HG03108 (cell line): ENCODE results near the gene SPINK4.
A peak's percentile ranks its signal among the peaks of the same experiment; 100 is the strongest.

Source experiments
- ATAC-seq: cut with Tn5 transposase; IDR thresholded peaks from one replicate; pipeline ENCODE4 v1.9.1; 2021; ENCODE audit warnings: moderate library complexity; ENCODE audit not compliant: unreplicated experiment

Gene SPINK4

GRCh38 chr9:33256236-33256635 is 16.3 kb downstream of the SPINK4 start:
- ATAC-seq, result no peak

DNA sequence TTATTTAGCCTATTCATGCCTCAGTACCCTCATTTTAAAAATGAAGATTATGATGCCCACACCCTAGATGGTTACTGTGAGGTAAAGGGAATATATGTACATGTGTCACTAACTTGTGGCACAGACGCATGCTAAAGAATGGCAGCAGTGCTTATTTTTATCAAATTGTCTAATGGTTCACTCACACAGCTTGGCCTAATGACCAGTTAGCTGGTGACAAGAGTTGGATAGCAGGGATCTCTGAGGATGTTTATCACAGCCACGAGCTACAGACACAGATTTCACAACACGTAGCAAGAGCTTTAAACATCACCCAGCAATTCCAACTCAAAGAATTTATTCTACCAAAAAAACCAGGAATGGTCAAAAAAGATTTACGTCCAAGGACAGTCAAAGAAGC is 17.3 kb downstream of the SPINK4 start:
- no peak for ATAC-seq

DNA sequence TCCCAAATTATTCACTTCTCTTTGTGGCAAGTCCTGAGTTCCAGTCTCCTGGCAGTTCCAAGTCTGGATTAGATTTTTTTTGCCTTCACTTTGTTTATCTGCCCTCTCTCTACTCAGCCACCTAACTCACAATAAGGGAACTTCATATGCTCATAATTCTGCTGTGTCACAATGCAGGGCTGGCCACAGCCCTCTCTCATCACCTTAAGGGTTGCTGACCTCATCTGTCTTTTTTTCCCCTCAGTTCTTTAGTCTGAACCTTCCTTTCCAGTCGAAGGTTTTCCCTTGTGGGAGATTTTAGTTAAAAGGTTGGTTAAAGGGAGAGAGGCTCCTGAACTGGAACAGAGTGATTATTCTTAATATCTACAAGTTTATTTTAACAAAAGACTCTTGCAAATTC is 20.4 kb downstream of the SPINK4 start:
- no peak for ATAC-seq

DNA sequence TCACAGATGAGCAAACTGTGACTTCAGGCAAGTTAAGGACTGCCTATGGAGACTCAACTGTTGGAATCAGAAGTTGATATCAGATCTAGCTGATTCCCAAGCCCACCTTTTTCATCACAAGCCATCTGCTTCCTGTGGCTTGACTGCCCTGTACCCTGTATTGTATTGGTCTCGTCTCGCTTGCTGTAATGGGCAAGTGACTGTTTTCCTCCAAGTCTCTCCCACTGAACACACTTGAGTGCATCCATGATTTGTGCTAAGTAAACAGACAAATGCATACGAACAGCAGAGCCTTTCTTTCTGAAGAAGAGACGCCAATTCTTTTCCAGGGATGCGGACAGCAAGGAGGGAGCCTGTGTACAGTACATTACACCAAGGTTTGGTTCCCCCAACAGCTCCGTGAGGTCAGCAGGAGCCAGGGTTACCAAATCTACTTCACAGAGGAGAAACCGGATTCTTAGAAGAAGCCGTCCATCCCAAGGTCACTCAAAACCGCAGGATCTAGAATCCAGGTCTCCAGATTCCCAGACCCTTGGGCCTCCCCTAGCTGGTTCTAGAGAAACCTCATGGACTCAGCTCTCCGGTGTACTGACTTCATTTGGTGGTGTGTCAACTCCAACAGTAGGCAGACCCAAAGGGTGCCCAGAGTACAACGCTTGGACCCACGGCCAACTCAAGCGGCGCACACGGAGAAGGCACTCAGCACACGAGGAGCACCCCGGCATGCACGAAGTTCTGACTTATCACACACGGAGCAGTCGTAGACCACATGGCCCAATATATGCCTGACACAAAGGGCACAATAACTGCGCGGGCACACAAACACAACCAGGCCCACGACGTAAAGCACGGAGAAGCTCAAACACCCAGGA is 23.4 kb downstream of the SPINK4 start:
- ATAC-seq, result no peak

GRCh38 chr9:33264003-33264472 is 24.1 kb downstream of the SPINK4 start:
- ATAC-seq, result peak; percentile 18

- peak; percentile 80 for ATAC-seq
Observed at GRCh38 chr9:33264473-33265177, 24.7 kb downstream of the SPINK4 start, which contains the start of the genes BAG1 and CHMP5. TSS of gene BAG1 (minus strand) at chr9:33264708. TSS of gene CHMP5 (plus strand) at chr9:33265049. CDS start at chr9:33265079, 30 bp downstream.

DNA sequence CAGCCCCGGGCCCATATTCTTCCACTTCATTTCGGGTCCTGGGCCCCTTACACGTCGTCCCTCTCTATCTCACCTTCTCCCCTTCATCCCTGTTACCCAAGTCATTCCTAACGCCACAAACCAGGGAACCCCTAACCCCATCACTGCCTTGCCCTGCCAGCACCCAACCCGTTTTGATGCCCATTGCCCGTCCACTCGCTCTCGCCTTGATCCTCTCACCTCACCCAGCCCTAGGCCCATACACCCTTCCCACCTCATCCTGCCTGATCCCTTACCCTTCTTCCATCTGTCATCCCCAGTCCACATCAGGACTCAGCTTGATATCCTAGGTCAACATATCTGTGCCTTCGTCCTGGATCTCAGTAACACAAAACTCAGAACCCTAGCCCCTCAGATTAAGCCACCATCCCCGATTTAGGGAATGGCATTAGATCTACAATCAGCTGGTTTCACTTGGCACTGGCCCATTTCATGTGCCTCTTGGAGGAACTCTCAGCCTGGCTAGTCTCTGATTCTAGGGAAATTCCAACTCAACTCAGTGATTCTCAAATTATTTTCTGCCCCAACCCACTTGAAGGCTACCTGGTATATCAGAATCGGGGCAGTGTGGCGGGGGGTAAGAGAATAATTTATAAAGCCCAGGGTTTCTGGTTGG is 25.4 kb downstream of the SPINK4 start:
- ATAC-seq, result no peak

DNA sequence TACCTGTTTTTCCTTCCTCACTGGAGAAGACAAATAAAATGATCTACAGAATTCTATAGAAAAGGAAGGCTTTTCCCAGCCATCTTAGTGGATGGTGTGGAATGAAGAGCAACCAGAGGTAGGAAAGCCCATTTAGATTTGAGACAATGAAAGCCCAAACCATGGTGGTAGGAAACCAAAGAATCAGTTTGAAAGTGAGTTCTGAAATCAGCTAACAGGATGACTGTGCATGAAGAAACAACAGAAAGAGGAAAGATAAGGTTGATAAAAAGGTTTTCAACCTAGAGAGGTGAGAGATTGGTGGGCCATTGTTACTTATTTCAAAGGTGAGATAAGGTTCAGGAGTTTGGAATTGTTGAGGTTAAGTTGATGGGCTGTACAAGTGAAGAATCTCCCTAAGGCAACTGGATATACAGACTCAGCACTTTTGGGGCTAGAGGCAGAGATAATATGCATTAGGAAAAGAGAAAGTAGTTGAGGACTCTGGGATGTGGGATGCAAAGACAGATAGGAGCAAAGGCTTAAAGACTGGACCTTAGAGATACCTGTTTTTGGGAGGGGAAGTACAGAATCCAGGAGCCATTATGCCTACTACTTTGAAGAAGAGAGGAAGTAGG is 27.3 kb downstream of the SPINK4 start:
- ATAC-seq, result no peak

DNA sequence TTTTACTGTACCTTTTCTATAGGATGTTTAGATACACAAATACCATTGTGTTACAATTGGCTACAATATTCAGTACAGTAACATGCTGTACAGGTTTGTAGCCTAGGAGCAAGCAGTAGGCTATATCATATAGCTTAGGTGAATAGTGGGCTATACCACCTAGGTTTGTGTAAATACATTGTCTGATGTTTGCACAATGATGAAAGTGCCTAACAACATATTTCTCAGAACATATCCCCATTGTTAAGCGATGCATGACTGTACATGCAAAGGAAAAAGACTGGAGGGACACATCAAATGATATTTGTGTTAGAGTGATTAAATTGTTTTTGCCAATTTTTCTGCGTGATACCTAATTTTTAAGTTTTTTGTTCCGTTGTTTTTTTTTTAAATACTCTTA is 30.2 kb downstream of the SPINK4 start:
- no peak for ATAC-seq

DNA sequence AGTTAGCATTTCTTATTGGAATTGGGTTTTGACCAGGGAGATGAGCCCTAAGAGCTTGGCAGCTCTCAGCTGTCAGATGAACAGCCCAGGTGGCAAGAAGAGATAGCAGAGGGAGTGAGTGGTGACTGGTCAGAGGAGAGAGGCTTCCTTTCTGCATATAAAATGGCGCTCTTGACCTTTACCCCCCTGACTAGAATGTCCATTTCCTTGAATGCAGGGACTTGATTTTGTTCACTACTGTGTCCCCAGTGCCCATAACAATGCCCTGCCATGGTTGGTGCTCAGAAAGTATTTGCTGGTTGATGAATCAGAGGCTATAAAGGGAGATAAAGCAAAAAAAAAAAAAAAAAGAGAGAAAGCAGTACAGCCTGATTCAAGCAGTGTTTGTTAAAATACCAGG is 32.1 kb downstream of the SPINK4 start:
- ATAC-seq, result no peak

DNA sequence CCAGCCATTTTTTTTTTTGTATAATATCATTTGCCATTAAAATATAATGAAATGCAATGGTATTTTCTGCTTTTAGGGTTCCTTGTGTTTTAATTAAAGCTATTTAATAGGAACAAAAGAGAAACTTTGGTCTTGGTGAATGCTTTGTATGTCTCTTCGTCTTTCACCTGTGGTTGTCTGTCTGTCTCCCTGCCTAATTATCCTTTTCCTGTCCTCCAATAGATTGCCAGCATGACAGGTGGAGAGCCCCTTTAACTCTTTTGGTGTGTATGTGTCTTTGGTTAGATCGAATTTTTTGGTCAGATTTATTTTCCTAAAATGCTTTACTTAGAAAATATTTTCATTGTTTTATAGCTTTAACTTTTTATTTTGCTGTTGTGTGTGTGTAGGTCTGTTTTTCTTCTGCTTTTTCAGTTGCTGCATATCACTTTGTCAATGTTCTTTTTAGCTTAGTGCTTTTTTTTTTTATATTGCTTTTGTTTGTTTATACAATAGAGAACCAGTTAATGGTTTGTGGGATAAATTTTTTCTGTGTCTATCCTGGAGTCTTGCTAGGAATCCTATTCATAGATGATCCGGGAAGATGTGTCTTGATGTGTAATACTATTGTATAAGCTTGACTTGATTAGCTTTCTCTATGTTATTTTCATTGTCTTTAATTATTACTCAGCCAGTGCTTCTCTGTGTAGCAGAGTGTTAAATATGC is 33.5 kb downstream of the SPINK4 start:
- ATAC-seq, result no peak

- ATAC-seq, result no peak
Observed at GRCh38 chr9:33273972-33274328, 34.0 kb downstream of the SPINK4 start.

GRCh38 chr9:33277484-33277883 is 37.5 kb downstream of the SPINK4 start:
- no peak for ATAC-seq

- no peak for ATAC-seq
Observed at GRCh38 chr9:33285502-33285901, 45.5 kb downstream of the SPINK4 start.

DNA sequence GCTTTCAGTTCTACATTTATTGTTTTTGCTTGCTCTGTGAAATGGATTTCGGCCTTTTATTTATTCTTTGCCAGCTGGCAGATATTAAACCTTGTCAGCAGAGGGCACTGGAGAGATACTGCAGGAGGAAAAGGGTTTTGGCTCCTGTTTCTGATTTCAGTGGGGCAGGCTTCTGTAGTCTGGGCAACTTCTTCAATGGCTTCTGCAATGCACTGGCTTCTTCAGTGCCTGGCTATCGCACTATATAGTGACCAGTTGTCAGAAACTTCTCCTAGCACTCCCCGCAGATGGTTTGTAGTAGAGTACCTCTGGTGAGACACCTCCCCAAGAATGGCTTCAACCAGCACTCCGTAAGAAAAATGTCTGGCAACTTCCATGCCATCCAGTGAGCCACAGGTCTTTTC is 47.1 kb downstream of the SPINK4 start:
- no peak for ATAC-seq

DNA sequence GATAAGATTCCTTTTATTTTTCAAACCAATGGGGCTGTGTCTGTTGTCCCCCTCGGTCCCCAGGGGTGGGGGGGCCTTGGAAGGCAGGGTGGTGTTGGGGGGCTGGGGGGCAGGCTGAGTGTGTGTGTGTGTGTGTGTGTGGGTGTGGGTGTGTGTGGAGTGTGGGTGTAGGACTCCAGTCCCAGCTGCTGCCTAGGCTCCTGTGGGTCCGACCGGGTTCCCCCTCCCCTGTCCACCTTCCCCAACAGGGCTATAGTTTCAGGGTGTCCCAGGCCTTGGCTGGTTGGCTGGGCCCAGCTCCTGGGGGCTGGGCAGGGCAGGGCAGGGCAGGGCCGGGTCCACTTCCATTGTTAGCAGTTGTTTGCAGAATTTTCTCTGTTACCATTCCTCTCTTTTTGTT is 48.3 kb downstream of the SPINK4 start:
- ATAC-seq, result no peak

- no peak for ATAC-seq
Observed at GRCh38 chr9:33288828-33289483, 49.0 kb downstream of the SPINK4 start.

DNA sequence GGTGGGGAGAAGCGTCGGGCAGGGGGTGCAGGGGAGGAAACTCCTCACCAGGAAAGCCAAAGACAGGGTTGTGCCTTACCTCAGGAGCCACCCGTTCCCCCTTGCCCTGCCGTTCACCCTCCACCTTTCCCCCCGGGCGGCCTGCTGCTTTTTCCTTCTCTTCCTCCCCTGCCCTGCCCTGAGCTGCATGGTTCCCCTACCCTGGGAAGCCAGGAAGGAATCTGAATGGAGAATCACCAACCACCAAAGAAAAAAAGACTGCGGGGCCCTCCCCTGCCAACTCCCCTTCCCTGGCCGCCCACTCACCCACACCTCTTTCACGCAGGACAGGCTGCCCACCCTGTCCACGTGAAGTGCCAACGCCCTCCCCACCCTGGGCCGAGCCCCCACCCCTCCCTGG is 49.5 kb downstream of the SPINK4 start:
- no peak for ATAC-seq

- peak; percentile 23 for ATAC-seq
Observed at GRCh38 chr9:33289936-33290246, 49.9 kb downstream of the SPINK4 start.
